ENCODE data around the gene STRIT1. TPM values are rescaled to one million over a fixed set of nuclear protein-coding genes. Genes with fewer than 3 reads are reported as not detected.

The STRIT1 gene
- total and polyA plus RNA-seq, 9 of the 15 experiments (the other 6 are each of a cell fraction or from before 2014, with no cell fraction given): not detected

DNA sequence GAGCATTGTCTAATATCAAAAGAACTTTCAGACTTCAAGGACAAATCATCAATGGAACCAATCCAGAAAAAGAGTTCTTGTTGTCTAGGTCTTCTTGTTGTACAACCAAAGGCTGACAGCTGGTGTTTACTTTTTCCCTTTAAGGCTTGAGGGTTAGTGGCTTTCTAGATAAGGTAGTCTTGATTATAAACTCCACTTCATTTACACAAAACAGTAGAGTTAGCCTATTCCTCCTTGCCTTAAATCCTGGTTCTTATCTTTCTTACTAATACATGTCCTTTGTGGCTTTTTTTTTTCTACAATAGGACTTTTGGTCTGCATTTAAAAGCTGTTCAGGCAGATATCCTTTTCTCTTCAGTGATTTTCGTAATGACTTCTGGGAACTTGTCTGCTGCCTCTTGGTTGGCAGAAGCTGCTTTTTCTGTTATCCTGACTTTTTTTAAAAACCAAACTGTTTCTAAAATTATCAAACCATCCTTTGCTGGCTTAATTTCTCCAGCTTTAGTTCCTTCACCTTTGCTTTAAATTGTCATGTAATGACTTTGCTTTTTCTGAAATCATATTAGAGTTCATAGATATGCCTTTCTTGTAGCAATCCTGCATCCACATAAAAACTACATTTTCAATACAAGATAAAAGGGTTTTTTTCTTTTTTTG lies 44.8 kb downstream of the STRIT1 start:
- Histone ChIP-seq H3K4me1 (replicated peaks in 1 of 2; ENCODE audit: control insufficient read depth in 2 of 2, insufficient read depth in 2 of 2, low read length in 2 of 2) (peaks cover 4 to 23% of the 10 kb centered on the region in 2 experiments; a peak in 3 of 5 replicates), H3K9me3 (replicated peaks; ENCODE audit: control insufficient read depth, insufficient read depth, low read depth, low read length) (peaks cover 8% of the 10 kb centered on the region), H3K36me3 (ENCODE audit: control insufficient read depth, insufficient read depth, low read length) (no peaks in the 10 kb centered on the region), H3K27me3 (ENCODE audit: control insufficient read depth in 2 of 2, insufficient read depth in 2 of 2, low read length in 2 of 2) (no peaks in the 10 kb centered on the region), H3K79me2 (ENCODE audit: control insufficient read depth, insufficient read depth, low read length) (no peaks in the 10 kb centered on the region), H4K20me1 (replicated peaks; ENCODE audit: control insufficient read depth, insufficient read depth, low read length) (no peaks in the 10 kb centered on the region), H2AFZ (ENCODE audit: low read depth, low read length) (no peak overlapping the region), H3K27ac (ENCODE audit: extremely low read depth, low read depth, low read length) (no peak overlapping the region), H3K9me1 (ENCODE audit: control insufficient read depth, insufficient read depth, low read length) (no peaks in the 10 kb centered on the region), H3K4me2 (ENCODE audit: insufficient read depth, low read length) (no peak overlapping the region; the same call in 1 of the 2 replicates), H3K9ac (ENCODE audit: insufficient read depth in 1 of 2, low read depth in 2 of 2, low read length in 2 of 2) (no peak overlapping the region), H3K4me3 (no peak overlapping the region)
- intact Hi-C loops (cut with micrococcal nuclease): no loop called here
- ChIA-PET POLR2A (interaction anchor here (1.1 kb wide), 1 partner anchor 22 kb away, joined by 3 read pairs; no protein-coding TSS in a partner anchor), CTCF (ENCODE audit: low intra/inter-chr PET ratio) (no interaction called here)
- no TSS peak for BruUV-seq (replicated peaks)
- in situ Hi-C loops (cut with MboI): no loop called here
- DNase-seq (ENCODE audit: extremely low read depth in 1 of 4, low spot score in 3 of 4) (peak in 2 of 4 experiments; percentile 14 to 57), ATAC-seq (peak; percentile 76), FAIRE-seq (peak; percentile 70)
- WGBS (ENCODE audit: insufficient coverage, low coverage, missing lambda C conversion rate): 20% methylated on average over 1 of the region's 1 CpG
- no peak for TF ChIP-seq ZNF212 (CRISPR knock-in tag; IDR thresholded peaks at IDR 0.05)
- peak; percentile 83 for TF ChIP-seq SMARCE1 (IDR thresholded peaks at IDR 0.05)
- no peak for TF ChIP-seq TARDBP (IDR thresholded peaks at IDR 0.05)
- TF ChIP-seq KLF1 (tag; IDR thresholded peaks at IDR 0.05): no peak
- no peak for TF ChIP-seq KDM5B (IDR thresholded peaks at IDR 0.05; ENCODE audit: insufficient replicate concordance, low read depth, low read length)
- TF ChIP-seq, protein P1, sequence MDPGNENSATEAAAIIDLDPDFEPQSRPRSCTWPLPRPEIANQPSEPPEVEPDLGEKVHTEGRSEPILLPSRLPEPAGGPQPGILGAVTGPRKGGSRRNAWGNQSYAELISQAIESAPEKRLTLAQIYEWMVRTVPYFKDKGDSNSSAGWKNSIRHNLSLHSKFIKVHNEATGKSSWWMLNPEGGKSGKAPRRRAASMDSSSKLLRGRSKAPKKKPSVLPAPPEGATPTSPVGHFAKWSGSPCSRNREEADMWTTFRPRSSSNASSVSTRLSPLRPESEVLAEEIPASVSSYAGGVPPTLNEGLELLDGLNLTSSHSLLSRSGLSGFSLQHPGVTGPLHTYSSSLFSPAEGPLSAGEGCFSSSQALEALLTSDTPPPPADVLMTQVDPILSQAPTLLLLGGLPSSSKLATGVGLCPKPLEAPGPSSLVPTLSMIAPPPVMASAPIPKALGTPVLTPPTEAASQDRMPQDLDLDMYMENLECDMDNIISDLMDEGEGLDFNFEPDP (CRISPR knock-in tag; IDR thresholded peaks at IDR 0.05): no peak
- TF ChIP-seq NR1H2 (CRISPR knock-in tag; IDR thresholded peaks at IDR 0.05): no peak
- TF ChIP-seq FOXK2 (conservative IDR thresholded peaks at IDR 0.05 in 1 of 2, IDR thresholded peaks at IDR 0.05 in 1 of 2; ENCODE audit: low read depth in 2 of 2): peak; percentile 88 to 91
- TF ChIP-seq, protein P2, sequence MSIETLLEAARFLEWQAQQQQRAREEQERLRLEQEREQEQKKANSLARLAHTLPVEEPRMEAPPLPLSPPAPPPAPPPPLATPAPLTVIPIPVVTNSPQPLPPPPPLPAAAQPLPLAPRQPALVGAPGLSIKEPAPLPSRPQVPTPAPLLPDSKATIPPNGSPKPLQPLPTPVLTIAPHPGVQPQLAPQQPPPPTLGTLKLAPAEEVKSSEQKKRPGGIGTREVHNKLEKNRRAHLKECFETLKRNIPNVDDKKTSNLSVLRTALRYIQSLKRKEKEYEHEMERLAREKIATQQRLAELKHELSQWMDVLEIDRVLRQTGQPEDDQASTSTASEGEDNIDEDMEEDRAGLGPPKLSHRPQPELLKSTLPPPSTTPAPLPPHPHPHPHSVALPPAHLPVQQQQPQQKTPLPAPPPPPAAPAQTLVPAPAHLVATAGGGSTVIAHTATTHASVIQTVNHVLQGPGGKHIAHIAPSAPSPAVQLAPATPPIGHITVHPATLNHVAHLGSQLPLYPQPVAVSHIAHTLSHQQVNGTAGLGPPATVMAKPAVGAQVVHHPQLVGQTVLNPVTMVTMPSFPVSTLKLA (conservative IDR thresholded peaks at IDR 0.05): 0 out of 4 replicates have a peak, but pooled peaks of 1 of the 2 experiments have one; percentile 30
- TF ChIP-seq, protein P3, sequence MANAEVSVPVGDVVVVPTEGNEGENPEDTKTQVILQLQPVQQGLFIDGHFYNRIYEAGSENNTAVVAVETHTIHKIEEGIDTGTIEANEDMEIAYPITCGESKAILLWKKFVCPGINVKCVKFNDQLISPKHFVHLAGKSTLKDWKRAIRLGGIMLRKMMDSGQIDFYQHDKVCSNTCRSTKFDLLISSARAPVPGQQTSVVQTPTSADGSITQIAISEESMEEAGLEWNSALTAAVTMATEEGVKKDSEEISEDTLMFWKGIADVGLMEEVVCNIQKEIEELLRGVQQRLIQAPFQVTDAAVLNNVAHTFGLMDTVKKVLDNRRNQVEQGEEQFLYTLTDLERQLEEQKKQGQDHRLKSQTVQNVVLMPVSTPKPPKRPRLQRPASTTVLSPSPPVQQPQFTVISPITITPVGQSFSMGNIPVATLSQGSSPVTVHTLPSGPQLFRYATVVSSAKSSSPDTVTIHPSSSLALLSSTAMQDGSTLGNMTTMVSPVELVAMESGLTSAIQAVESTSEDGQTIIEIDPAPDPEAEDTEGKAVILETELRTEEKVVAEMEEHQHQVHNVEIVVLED (CRISPR knock-in tag; IDR thresholded peaks at IDR 0.05): no peak
- TF ChIP-seq PML (IDR thresholded peaks at IDR 0.05; ENCODE audit: low read length): peak; percentile 48; the same call in 1 of the 2 replicates
- no peak for TF ChIP-seq CHD4 (IDR thresholded peaks at IDR 0.05; ENCODE audit: insufficient read depth, insufficient replicate concordance, low read depth, low read length, poor library complexity, severe bottlenecking)
- no peak for TF ChIP-seq RNF2 (IDR thresholded peaks at IDR 0.05)
- TF ChIP-seq CBX3 (IDR thresholded peaks at IDR 0.05; ENCODE audit: borderline replicate concordance in 1 of 2, low read length in 2 of 2): no peak
- peak; percentile 35 for TF ChIP-seq MEIS2 (IDR thresholded peaks at IDR 0.05; ENCODE audit: partially characterized antibody)
- no peak for TF ChIP-seq NFIX (CRISPR knock-in tag; IDR thresholded peaks at IDR 0.05; ENCODE audit: low read depth)
